Suppressor macrophage treated with lipopolysaccharide for 1 hour (primary cell): ENCODE results near the gene SLC4A4.

Experiments used
- DNase-seq, 3 donors: peaks; one replicate each; pipeline ENCODE4 v3.0.0-alpha.2; 2020 to 2022

Gene SLC4A4

GRCh38 chr4:71550220-71551165, 211.7 kb downstream of the SLC4A4 start:
- no peak for DNase-seq

GRCh38 chr4:71553605-71554004, 214.8 kb downstream of the SLC4A4 start:
- no peak for DNase-seq

DNA sequence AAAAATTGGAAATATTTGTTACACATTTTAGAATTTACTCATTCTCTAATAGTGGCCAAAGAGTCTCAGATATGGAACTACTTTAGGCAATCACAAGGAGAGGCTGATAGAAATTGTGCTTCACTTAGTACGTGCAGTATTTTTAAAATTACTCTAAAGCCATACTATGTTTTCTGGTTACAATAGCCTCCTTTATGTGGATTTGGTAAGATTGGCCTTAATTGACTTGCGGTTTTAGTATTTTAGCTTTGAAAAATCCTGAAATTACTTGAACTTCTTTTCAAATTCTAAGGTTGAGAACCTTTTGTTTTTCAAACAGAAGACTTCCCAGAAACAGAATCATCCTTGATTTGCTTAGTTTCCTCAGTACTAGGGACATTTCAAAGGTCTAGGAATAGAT, 215.2 kb downstream of the SLC4A4 start:
- DNase-seq = no peak

GRCh38 chr4:71558248-71558647, 219.4 kb downstream of the SLC4A4 start:
- DNase-seq = no peak

- DNase-seq = no peak
Observed at GRCh38 chr4:71559957-71560571, 221.2 kb downstream of the SLC4A4 start.

GRCh38 chr4:71564775-71565174, 226.0 kb downstream of the SLC4A4 start:
- DNase-seq = no peak

GRCh38 chr4:71566856-71567255, 228.0 kb downstream of the SLC4A4 start:
- DNase-seq = no peak

GRCh38 chr4:71568131-71568530, 229.3 kb downstream of the SLC4A4 start:
- DNase-seq = no peak

DNA sequence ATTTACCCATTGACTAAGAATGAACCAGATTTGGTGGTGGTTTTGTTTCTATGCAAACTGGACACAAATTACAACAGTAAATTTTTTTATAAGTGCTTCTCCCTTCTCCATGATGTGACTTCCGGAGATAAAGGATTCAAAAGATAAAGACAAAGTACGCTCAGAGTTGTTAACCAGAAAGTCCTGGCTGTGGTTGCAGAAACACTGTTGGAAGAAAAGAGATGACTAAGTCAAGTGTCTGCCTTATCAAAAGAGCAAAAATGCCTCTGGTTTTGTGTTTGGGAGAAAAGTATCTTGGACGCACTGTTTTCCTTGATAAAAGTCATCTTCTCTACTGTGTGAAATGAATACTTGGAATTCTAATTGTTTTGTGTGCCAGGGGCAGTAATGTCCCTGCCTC, 231.7 kb downstream of the SLC4A4 start:
- no peak for DNase-seq

DNA sequence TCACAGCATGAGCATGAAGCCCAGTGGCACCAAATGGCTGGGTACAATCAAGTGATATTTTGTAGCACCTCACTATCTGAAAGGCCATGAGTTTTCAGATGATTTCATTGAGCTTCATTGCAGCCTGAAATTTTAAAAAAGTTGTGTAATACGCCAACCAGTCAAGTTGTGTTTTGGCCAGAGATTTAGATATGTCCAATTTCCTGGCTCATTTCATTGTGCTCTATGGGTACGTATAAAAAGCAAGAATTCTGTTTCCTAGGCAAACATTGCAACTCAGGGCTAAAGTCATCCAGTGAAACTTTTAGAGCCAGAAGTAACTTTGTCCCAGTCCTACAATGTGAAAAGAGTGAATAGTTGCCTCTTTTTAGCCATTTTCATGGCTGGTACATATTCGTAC, 232.5 kb downstream of the SLC4A4 start:
- DNase-seq = no peak

DNA sequence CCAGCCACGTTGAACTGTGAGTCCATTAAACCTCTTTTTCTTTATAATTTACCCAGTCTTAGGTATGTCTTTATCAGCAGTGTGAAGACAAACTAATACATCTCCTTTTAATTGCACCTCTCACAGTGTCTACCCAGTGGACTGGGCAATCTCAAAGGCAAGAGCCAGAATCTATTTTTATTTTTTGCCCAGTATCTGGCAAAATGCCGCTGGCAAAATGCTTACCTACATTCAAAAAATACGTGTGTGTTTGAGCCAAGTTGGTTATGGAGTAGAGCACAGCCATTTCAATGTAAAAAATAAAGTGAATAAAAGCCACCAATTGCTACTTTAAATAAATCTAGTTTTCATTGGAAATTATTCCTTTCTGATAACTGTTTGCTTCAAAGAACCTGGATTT, 245.2 kb downstream of the SLC4A4 start:
- no peak for DNase-seq

DNA sequence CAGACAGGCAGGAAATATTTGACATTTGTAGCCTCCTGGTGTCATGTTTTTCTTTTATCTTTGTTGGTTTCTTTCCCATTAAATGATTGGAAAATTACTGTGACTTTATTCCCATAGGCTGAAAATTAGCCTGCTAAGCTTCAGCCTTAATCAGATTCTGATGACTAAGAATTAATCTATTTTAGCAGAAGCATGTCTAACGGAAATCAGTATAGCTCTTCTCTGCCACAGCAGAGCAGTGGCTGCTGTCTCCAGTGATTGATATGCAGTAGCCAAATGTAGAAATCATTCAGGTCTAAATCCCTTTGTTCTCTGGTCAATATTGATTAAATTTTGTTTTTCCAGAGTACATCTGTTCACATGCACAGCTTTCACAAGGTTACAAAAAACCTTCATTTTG, 245.8 kb downstream of the SLC4A4 start:
- DNase-seq = no peak

- DNase-seq = no peak
Observed at GRCh38 chr4:71586087-71586763, 247.4 kb downstream of the SLC4A4 start.

- DNase-seq = no peak
Observed at GRCh38 chr4:71587995-71588394, 249.2 kb downstream of the SLC4A4 start.

DNA sequence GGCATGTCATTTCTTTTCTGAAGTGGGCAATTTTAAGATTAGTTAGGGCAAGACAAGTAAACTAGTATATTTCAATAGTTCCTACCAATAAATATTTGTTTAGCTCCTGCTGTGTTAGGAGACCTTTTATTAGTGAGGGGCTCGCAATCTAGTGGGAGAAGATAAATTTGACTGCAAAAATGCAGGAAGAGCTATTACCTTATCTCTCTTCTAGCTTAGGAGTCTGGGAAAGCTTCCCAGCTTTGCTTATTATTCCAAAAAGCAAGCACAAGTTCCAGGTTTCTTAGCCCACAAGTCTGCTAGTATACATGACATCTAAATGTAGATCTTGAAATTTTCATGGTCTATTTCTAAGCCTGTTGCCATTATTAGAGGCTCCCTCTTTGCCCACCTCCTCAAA, 254.0 kb downstream of the SLC4A4 start:
- no peak for DNase-seq

GRCh38 chr4:71593311-71593710, 254.5 kb downstream of the SLC4A4 start:
- no peak for DNase-seq

GRCh38 chr4:71595576-71596108, 256.8 kb downstream of the SLC4A4 start:
- DNase-seq = no peak

GRCh38 chr4:71599578-71599977, 260.8 kb downstream of the SLC4A4 start:
- no peak for DNase-seq

DNA sequence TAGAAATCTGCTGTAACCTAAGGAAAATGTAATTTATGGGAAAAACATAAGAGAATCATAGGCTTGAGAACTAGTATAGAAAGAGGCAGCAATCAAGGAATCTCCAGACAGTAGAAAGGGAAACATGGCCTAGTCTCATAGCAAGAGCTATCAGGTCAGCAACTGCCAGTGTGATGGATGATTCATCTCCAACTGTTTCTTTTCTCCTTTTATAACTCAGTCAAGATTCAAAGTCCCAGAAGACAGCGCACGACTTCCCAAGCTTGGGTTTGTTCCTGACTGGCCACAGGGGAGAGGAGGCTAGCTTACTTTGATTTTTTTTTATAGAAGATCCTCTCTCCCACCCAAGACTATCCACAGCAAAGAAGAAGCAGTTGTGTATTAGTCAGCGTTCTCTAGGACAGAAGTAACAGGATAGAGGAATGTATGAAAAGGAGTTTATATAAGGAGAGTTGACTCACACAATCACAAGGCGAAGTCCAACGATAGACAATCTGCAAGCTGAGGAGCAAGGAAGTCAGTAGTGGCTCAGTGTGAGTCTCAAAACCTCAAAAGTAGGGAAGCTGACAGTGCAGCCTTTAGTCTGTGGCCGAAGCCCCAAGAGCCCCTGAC, 263.6 kb downstream of the SLC4A4 start:
- DNase-seq = peak in 1 of 3 donors; percentile 8

- no peak for DNase-seq
Observed at GRCh38 chr4:71604785-71605184, 266.0 kb downstream of the SLC4A4 start.

- no peak for DNase-seq
Observed at GRCh38 chr4:71607109-71607508, 268.3 kb downstream of the SLC4A4 start.

- DNase-seq = no peak
Observed at GRCh38 chr4:71607780-71608677, 269.2 kb downstream of the SLC4A4 start.
